Peyer's patch (tissue), 4 donors: ENCODE data around the gene FRMD4A. TPM values are rescaled to one million over a fixed set of nuclear protein-coding genes. Genes with fewer than 3 reads are reported as not detected.
"Not testable (repeated sequence)": the region's sequence is repeated elsewhere in the genome, so short reads cannot be mapped to it uniquely, and the experiment has no call there.

Experiments
- DNase-seq, 3 donors: peaks; one replicate each; pipeline ENCODE4 v3.0.0-alpha.2; 2017 to 2019
- H3K27ac ChIP-seq, 4 donors: fragments of 200-600 bp; sonication (generic); one replicate each; pipeline ENCODE4 v1.5.1; 2016 to 2019
- H3K27me3 ChIP-seq, 2 donors: fragments of 200-600 bp; sonication (generic); one replicate each; pipeline ENCODE4 v1.5.1; 2019
- H3K36me3 ChIP-seq, 3 donors: fragments of 200-600 bp; sonication (generic); one replicate each; pipeline ENCODE4 v1.5.1; 2016 to 2019
- H3K4me1 ChIP-seq, 4 donors: fragments of 200-600 bp; sonication (generic); one replicate each; pipeline ENCODE4 v1.5.1; 2016 to 2019
- H3K4me3 ChIP-seq, 4 donors: fragments of 200-600 bp; sonication (generic); 1 replicate in 3 of 4; 2 replicates in 1 of 4; pipeline ENCODE4 v1.5.1; 2016 to 2019; ENCODE audit warnings: mild to moderate bottlenecking in 1 of 4
- H3K9me3 ChIP-seq, 4 donors: fragments of 200-600 bp; sonication (generic); one replicate each; pipeline ENCODE4 v1.5.1; 2016 to 2019; ENCODE audit warnings: mild to moderate bottlenecking in 1 of 4
- POLR2A ChIP-seq, 2 donors: fragments of 450-650 bp; IDR thresholded peaks; one replicate each; pipeline ENCODE4 v1.5.1; 2017; ENCODE audit warnings: antibody characterized with exemption in 2 of 2, mild to moderate bottlenecking in 2 of 2, moderate library complexity in 2 of 2
- total RNA-seq, 4 donors: library from RNA; depleted of rRNA; stranded (reverse); fragments of >200 nt; gene quantifications; one replicate each; pipeline ENCODE4 v1.1.0, GENCODE V29; 2016
- TF ChIP-seq, protein P1 (sequence below), 6 experiments: fragments of 450-650 bp in 4 of 6; fragments of 200-600 bp in 2 of 6; sonication (generic) in 1 of 6; IDR thresholded peaks; one replicate each; pipeline ENCODE4 v1.5.1; 2017 to 2019; ENCODE audit warnings: antibody characterized with exemption in 6 of 6, mild to moderate bottlenecking in 3 of 6, moderate library complexity in 1 of 6

Gene FRMD4A
- total RNA-seq, 4 donors from 2014 or later = 3.0 to 47.9 (median 5.9) TPM

DNA sequence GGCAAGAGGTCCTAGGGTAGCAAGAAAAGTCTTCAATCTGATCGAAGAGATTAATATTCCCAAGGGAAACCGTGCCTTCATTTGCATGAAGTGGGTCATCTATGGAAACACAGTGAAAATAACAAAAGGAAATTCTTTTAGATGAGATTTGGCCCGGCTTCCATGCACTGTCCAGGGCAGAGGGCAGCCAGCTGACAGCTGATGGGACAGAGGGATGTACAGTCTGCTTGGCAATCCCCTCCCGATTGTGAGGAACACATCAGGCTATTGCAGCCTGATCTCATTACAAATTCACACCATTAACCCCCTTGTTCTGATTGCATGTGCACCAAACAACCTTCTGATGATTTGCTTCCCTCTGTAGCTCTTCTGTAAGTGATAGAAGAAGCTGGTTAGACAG is 105.3 kb downstream of the FRMD4A start:
- Histone ChIP-seq H3K27ac (no peak overlapping the region), H3K9me3 (no peaks in the 10 kb centered on the region), H3K4me3 (no peak overlapping the region), H3K4me1 (no peaks in the 10 kb centered on the region), H3K36me3 (no peaks in the 10 kb centered on the region), H3K27me3 (no peaks in the 10 kb centered on the region)
- TF ChIP-seq POLR2A (IDR thresholded peaks at IDR 0.05) = no peak
- TF ChIP-seq, protein P1, sequence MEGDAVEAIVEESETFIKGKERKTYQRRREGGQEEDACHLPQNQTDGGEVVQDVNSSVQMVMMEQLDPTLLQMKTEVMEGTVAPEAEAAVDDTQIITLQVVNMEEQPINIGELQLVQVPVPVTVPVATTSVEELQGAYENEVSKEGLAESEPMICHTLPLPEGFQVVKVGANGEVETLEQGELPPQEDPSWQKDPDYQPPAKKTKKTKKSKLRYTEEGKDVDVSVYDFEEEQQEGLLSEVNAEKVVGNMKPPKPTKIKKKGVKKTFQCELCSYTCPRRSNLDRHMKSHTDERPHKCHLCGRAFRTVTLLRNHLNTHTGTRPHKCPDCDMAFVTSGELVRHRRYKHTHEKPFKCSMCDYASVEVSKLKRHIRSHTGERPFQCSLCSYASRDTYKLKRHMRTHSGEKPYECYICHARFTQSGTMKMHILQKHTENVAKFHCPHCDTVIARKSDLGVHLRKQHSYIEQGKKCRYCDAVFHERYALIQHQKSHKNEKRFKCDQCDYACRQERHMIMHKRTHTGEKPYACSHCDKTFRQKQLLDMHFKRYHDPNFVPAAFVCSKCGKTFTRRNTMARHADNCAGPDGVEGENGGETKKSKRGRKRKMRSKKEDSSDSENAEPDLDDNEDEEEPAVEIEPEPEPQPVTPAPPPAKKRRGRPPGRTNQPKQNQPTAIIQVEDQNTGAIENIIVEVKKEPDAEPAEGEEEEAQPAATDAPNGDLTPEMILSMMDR (IDR thresholded peaks at IDR 0.05) = no peak
- DNase-seq = no peak

DNA sequence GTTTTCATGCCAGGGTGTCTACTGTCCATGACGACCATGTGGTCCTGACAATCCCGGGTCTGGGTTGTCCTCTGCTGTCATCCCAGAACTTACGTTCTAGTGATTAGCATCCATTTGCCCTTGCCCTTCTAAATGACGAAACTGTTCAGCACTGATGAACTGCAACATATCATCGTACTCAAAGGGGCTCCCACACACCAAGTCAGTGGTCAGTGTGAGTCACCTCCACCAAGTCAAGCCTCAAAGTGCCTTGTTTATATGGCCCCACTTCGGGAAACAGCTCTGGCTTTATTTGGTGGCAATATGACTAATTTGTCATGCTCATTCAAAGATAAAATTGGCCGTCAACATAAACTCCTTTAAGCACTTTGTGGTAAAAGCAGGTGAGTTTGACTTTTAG is 110.7 kb downstream of the FRMD4A start:
- Histone ChIP-seq H3K4me1 (no peaks in the 10 kb centered on the region), H3K36me3 (no peaks in the 10 kb centered on the region), H3K9me3 (no peaks in the 10 kb centered on the region), H3K4me3 (no peak overlapping the region), H3K27me3 (no peaks in the 10 kb centered on the region), H3K27ac (no peak overlapping the region)
- no peak for TF ChIP-seq POLR2A (IDR thresholded peaks at IDR 0.05)
- TF ChIP-seq, protein P1 (IDR thresholded peaks at IDR 0.05) = no peak
- no peak for DNase-seq

DNA sequence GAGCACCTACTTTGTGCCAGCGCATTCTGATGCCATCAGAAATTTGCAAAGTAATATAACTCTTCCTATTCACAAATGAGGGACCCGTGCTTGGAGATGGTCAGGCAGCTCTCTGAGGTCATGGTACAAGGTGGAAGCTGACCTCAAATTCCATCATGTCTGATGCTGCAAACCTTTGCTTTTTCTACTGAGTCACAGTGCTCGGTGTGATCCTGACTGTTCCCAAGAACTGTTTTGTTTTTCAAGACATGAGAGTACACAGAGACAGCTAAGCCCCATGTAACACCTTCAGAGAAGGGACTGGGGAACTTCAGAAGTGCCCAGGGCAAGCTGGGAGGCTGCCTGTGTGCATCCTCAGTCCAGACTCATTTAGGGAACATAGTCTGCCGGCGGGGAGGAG is 111.3 kb downstream of the FRMD4A start:
- no peak for DNase-seq
- no peak for TF ChIP-seq POLR2A (IDR thresholded peaks at IDR 0.05)
- TF ChIP-seq, protein P1 (IDR thresholded peaks at IDR 0.05) = no peak
- H3K4me3 ChIP-seq = no peak overlapping the region
- no peaks in the 10 kb centered on the region for H3K4me1 ChIP-seq
- H3K9me3 ChIP-seq = no peaks in the 10 kb centered on the region
- H3K27me3 ChIP-seq = no peaks in the 10 kb centered on the region
- H3K27ac ChIP-seq = no peak overlapping the region
- H3K36me3 ChIP-seq = no peaks in the 10 kb centered on the region

DNA sequence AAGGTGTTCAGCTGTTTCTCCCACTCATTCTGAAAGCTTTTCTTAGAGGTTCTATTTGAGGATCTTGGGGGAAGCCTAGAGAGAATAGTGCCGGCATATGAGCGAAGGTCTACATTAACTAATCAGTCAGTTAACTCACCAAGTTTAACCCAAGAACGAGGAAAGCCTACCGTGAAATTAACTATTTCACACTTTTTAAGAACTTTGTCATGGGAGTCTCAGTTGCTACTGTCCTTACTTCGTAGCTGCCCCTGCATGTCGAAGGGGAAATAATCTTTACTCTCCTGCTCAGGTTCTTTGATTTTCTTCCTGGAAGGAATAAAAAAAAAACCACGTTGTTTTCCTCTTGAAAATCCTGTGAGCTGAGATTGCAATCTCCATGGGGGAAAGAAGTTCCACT is 115.1 kb downstream of the FRMD4A start:
- H3K27ac ChIP-seq = no peak overlapping the region
- H3K36me3 ChIP-seq = no peaks in the 10 kb centered on the region
- no peaks in the 10 kb centered on the region for H3K27me3 ChIP-seq
- no peaks in the 10 kb centered on the region for H3K9me3 ChIP-seq
- no peak for DNase-seq
- no peaks in the 10 kb centered on the region for H3K4me1 ChIP-seq
- TF ChIP-seq, protein P1 (IDR thresholded peaks at IDR 0.05) = no peak
- H3K4me3 ChIP-seq = no peak overlapping the region

DNA sequence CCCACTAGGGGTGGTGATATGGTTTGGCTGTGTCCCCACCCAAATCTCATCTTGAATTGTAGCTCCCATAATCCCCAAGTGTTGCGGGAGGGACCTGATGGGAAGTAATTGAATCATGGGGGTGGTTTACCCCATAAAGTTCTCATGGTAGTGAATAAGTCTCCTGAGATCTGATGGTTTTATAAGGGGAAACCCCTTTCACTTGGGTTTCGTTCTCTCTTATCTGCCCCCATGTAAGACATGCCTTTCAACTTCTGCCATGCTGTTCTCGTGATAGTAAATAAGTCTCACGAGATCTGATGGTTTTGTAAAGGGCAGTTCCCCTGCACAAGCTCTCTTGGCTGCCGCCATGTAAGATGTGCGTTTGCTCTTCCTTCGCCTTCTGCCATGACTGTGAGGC is 117.0 kb downstream of the FRMD4A start:
- not testable (repeated sequence) for DNase-seq, H3K27me3 ChIP-seq, H3K36me3 ChIP-seq, H3K4me3 ChIP-seq, H3K4me1 ChIP-seq, H3K9me3 ChIP-seq, H3K27ac ChIP-seq

DNA sequence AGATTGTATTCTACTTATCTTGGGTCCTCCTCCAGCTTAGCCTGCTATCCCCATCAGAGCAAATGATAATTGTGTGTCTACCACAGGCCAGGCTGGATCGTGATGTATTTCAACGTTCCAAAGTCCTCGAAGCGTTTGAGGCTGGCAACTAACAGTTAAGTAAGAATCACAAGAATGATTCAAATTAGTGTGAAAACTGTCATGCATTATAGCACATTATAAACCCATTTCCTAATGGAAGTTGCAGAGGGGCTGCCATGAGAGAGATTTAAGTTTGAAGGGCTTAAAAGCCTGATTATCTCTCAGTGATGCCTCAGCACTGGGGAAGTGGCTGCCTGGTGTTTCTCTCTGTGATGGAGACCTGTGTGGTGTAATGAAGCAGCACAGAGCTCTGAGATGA is 119.1 kb downstream of the FRMD4A start:
- no peak for DNase-seq
- Histone ChIP-seq H3K9me3 (no peaks in the 10 kb centered on the region), H3K4me3 (no peak overlapping the region), H3K36me3 (no peaks in the 10 kb centered on the region), H3K27me3 (no peaks in the 10 kb centered on the region), H3K27ac (no peak overlapping the region), H3K4me1 (no peaks in the 10 kb centered on the region)
- no peak for TF ChIP-seq POLR2A (IDR thresholded peaks at IDR 0.05)
- TF ChIP-seq, protein P1 (IDR thresholded peaks at IDR 0.05) = no peak
